ENCODE results near the gene DRGX. TPM values are rescaled to one million over a fixed set of nuclear protein-coding genes. Genes with fewer than 3 reads are reported as not detected.

DRGX gene
- total RNA-seq, 1 donor from 2014 or later: not detected

- Histone ChIP-seq H3K9me3 (replicated peaks) (no peaks in the 10 kb centered on the region), H3K4me3 (no peak overlapping the region), H3K36me3 (no peaks in the 10 kb centered on the region), H3K27me3 (ENCODE audit: low read depth) (peaks cover 96% of the 10 kb centered on the region), H3K4me1 (peaks cover 40% of the 10 kb centered on the region), H3K27ac (replicated peaks) (no peak overlapping the region)
- DNase-seq: no peak
- intact Hi-C loops (cut with micrococcal nuclease): no loop called here
- TF ChIP-seq, protein P1, sequence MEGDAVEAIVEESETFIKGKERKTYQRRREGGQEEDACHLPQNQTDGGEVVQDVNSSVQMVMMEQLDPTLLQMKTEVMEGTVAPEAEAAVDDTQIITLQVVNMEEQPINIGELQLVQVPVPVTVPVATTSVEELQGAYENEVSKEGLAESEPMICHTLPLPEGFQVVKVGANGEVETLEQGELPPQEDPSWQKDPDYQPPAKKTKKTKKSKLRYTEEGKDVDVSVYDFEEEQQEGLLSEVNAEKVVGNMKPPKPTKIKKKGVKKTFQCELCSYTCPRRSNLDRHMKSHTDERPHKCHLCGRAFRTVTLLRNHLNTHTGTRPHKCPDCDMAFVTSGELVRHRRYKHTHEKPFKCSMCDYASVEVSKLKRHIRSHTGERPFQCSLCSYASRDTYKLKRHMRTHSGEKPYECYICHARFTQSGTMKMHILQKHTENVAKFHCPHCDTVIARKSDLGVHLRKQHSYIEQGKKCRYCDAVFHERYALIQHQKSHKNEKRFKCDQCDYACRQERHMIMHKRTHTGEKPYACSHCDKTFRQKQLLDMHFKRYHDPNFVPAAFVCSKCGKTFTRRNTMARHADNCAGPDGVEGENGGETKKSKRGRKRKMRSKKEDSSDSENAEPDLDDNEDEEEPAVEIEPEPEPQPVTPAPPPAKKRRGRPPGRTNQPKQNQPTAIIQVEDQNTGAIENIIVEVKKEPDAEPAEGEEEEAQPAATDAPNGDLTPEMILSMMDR (IDR thresholded peaks at IDR 0.05; ENCODE audit: borderline replicate concordance): no peak
These were observed 2.1 kb downstream of the DRGX start for GRCh38 chr10:49393757-49394156.

- TF ChIP-seq, protein P1 (IDR thresholded peaks at IDR 0.05; ENCODE audit: borderline replicate concordance): no peak
- H3K36me3 ChIP-seq: no peaks in the 10 kb centered on the region
- H3K4me3 ChIP-seq: no peak overlapping the region
- no peaks in the 10 kb centered on the region for H3K9me3 ChIP-seq (replicated peaks)
- intact Hi-C loops (cut with micrococcal nuclease): no loop called here
- peaks cover 93% of the 10 kb centered on the region for H3K27me3 ChIP-seq (ENCODE audit: low read depth)
- H3K27ac ChIP-seq (replicated peaks): no peak overlapping the region
- H3K4me1 ChIP-seq: peaks cover 36% of the 10 kb centered on the region
- no peak for DNase-seq
These were observed 2.6 kb downstream of the DRGX start for GRCh38 chr10:49393301-49393700.

GRCh38 chr10:49389361-49389933 is 6.4 kb downstream of the DRGX start:
- Histone ChIP-seq H3K36me3 (no peaks in the 10 kb centered on the region), H3K27me3 (ENCODE audit: low read depth) (peaks cover 93% of the 10 kb centered on the region)
- intact Hi-C loops (cut with micrococcal nuclease): no loop called here

GRCh38 chr10:49388161-49388560 is 7.7 kb downstream of the DRGX start:
- Histone ChIP-seq H3K4me3 (no peak overlapping the region), H3K27ac (replicated peaks) (no peak overlapping the region), H3K9me3 (replicated peaks) (no peaks in the 10 kb centered on the region), H3K4me1 (no peaks in the 10 kb centered on the region), H3K36me3 (no peaks in the 10 kb centered on the region), H3K27me3 (ENCODE audit: low read depth) (peaks cover 93% of the 10 kb centered on the region)
- TF ChIP-seq, protein P1 (IDR thresholded peaks at IDR 0.05; ENCODE audit: borderline replicate concordance): no peak
- no peak for DNase-seq
- intact Hi-C loops (cut with micrococcal nuclease): no loop called here

More at GRCh38 chr10:49389361-49389933, 6.4 kb downstream of the DRGX start:
- no peaks in the 10 kb centered on the region for H3K4me1 ChIP-seq
- no peak overlapping the region for H3K27ac ChIP-seq (replicated peaks)
- TF ChIP-seq, protein P1 (IDR thresholded peaks at IDR 0.05; ENCODE audit: borderline replicate concordance): no peak
- H3K4me3 ChIP-seq: no peak overlapping the region
- H3K9me3 ChIP-seq (replicated peaks): no peaks in the 10 kb centered on the region
- DNase-seq: no peak

GRCh38 chr10:49387071-49387470 is 8.8 kb downstream of the DRGX start:
- Histone ChIP-seq H3K4me3 (no peak overlapping the region), H3K9me3 (replicated peaks) (no peaks in the 10 kb centered on the region), H3K4me1 (no peaks in the 10 kb centered on the region), H3K27me3 (ENCODE audit: low read depth) (peaks cover 90% of the 10 kb centered on the region), H3K27ac (replicated peaks) (no peak overlapping the region), H3K36me3 (no peaks in the 10 kb centered on the region)
- no peak for DNase-seq
- intact Hi-C loops (cut with micrococcal nuclease): no loop called here
- TF ChIP-seq, protein P1 (IDR thresholded peaks at IDR 0.05; ENCODE audit: borderline replicate concordance): no peak

All from left ventricle myocardium inferior (tissue), 1 donor.